ENCODE data around the gene REEP2.

- TF ChIP-seq POLR2AphosphoS5 (IDR thresholded peaks at IDR 0.05; ENCODE audit: borderline replicate concordance, low read depth, low read length) (no peak), EZH2 (IDR thresholded peaks at IDR 0.05) (no peak)
These were observed 46.9 kb upstream of the REEP2 start for GRCh38 chr5:138391859-138392386.
